ENCODE data around the gene TSACC. TPM values are rescaled to one million over a fixed set of nuclear protein-coding genes. Genes with fewer than 3 reads are reported as not detected.
A peak's percentile ranks its signal among the peaks of the same experiment; 100 is the strongest.

The TSACC gene
- polyA plus RNA-seq, 3 donors, result 0.67 TPM; not detected in 2

- 14% methylated on average over 1 of the region's 2 CpGs for WGBS (ENCODE audit: insufficient coverage)
- Histone ChIP-seq H3K4me2 (replicated peaks; ENCODE audit: extremely low read depth, low read length, poor library complexity, severe bottlenecking) (peak overlapping the region; percentile 35), H2AFZ (ENCODE audit: insufficient read depth, low read depth, low read length, poor library complexity, severe bottlenecking) (no peak overlapping the region), H3K27me3 (ENCODE audit: control insufficient read depth in 2 of 2, insufficient read depth in 2 of 2, low read length in 2 of 2) (no peaks in the 10 kb centered on the region), H3K36me3 (replicated peaks in 1 of 2; ENCODE audit: control insufficient read depth in 1 of 2, insufficient read depth in 2 of 2, low read length in 2 of 2) (no peaks in the 10 kb centered on the region), H3K4me3 (replicated peaks in 1 of 3; ENCODE audit: low read depth in 2 of 3, low read length in 3 of 3) (peak overlapping the region in 1 of 3 experiments; percentile 28), H3K4me1 (ENCODE audit: control insufficient read depth in 1 of 2, insufficient read depth in 2 of 2, low read length in 2 of 2) (peaks cover 39 to 43% of the 10 kb centered on the region in 2 donors), H4K20me1 (ENCODE audit: insufficient read depth, low read length) (no peaks in the 10 kb centered on the region), H3K9me3 (replicated peaks in 1 of 2; ENCODE audit: control insufficient read depth in 1 of 2, insufficient read depth in 1 of 2, low read length in 2 of 2) (no peaks in the 10 kb centered on the region), H3K27ac (ENCODE audit: low read depth in 1 of 2, low read length in 2 of 2) (peak overlapping the region in 1 of 2 donors; percentile 48), H3K79me2 (ENCODE audit: insufficient read depth, low read length) (no peaks in the 10 kb centered on the region), H3K9ac (ENCODE audit: insufficient read depth, low read length, poor library complexity, severe bottlenecking) (no peak overlapping the region)
- no peaks in the 10 kb centered on the region for H3K9me3 Mint-ChIP-seq
- H3K27me3 Mint-ChIP-seq (ENCODE audit: low read depth in 3 of 3), result peaks cover 0 to 8% (median 3%) of the 10 kb centered on the region in 3 donors
- H3K4me1 Mint-ChIP-seq, result peaks cover 38% of the 10 kb centered on the region
- H3K27ac Mint-ChIP-seq, result peak overlapping the region; percentile 33 to 87 (median 83)
- intact Hi-C loops (cut with micrococcal nuclease), result no loop called here
- peak; percentile 17 for TF ChIP-seq CTCF (IDR thresholded peaks at IDR 0.05)
- H3K36me3 Mint-ChIP-seq, result peaks cover 0 to 3% of the 10 kb centered on the region in 2 donors
- DNase-seq, result peak; percentile 79 to 83 (median 80)
- peak overlapping the region in 1 of 2 donors; percentile 55 for H3K4me3 Mint-ChIP-seq
These were observed 37.8 kb downstream of the TSACC start for GRCh38 chr1:156376146-156376545.

GRCh38 chr1:156376958-156377919 lies 38.9 kb downstream of the TSACC start:
- Histone ChIP-seq H3K4me1 (ENCODE audit: control insufficient read depth in 1 of 2, insufficient read depth in 2 of 2, low read length in 2 of 2) (peaks cover 29 to 33% of the 10 kb centered on the region in 2 donors), H3K9me3 (replicated peaks in 1 of 2; ENCODE audit: control insufficient read depth in 1 of 2, insufficient read depth in 1 of 2, low read length in 2 of 2) (no peaks in the 10 kb centered on the region), H3K4me3 (replicated peaks in 1 of 3; ENCODE audit: low read depth in 2 of 3, low read length in 3 of 3) (no peak overlapping the region), H2AFZ (ENCODE audit: insufficient read depth, low read depth, low read length, poor library complexity, severe bottlenecking) (no peak overlapping the region), H3K36me3 (replicated peaks in 1 of 2; ENCODE audit: control insufficient read depth in 1 of 2, insufficient read depth in 2 of 2, low read length in 2 of 2) (no peaks in the 10 kb centered on the region), H4K20me1 (ENCODE audit: insufficient read depth, low read length) (no peaks in the 10 kb centered on the region), H3K27me3 (ENCODE audit: control insufficient read depth in 2 of 2, insufficient read depth in 2 of 2, low read length in 2 of 2) (no peaks in the 10 kb centered on the region), H3K4me2 (replicated peaks; ENCODE audit: extremely low read depth, low read length, poor library complexity, severe bottlenecking) (no peak overlapping the region), H3K79me2 (ENCODE audit: insufficient read depth, low read length) (no peaks in the 10 kb centered on the region), H3K27ac (ENCODE audit: low read depth in 1 of 2, low read length in 2 of 2) (peak overlapping the region in 1 of 2 donors; percentile 5), H3K9ac (ENCODE audit: insufficient read depth, low read length, poor library complexity, severe bottlenecking) (no peak overlapping the region)
- Mint-ChIP-seq H3K4me3 (peak overlapping the region in 1 of 2 donors; percentile 67), H3K36me3 (peaks cover 0 to 3% of the 10 kb centered on the region in 2 donors), H3K27ac (peak overlapping the region in 5 of 7 donors; percentile 36 to 87 (median 68)), H3K9me3 (no peaks in the 10 kb centered on the region), H3K4me1 (peaks cover 27% of the 10 kb centered on the region), H3K27me3 (ENCODE audit: low read depth in 3 of 3) (peaks cover 0 to 8% (median 7%) of the 10 kb centered on the region in 3 donors)
- no peak for TF ChIP-seq CTCF (IDR thresholded peaks at IDR 0.05)
- intact Hi-C loops (cut with micrococcal nuclease), result no loop called here
- 55% methylated on average over 20 of the region's 20 CpGs for WGBS (ENCODE audit: insufficient coverage)
- peak in 2 of 3 donors; percentile 44 to 62 for DNase-seq

Measured in CD14-positive monocyte (primary cell).